NCI-H69 (cell line): ENCODE data around the gene DCTN3.

ENCODE experiments used
- DNase-seq: peaks from one replicate; lab custom pipeline; 2025; lab: John Stamatoyannopoulos, UW

The DCTN3 gene

GRCh38 chr9:34590381-34591247 is 29.7 kb downstream of the DCTN3 start:
- DNase-seq, result no peak

GRCh38 chr9:34589636-34590380 is 30.5 kb downstream of the DCTN3 start, which contains the start of gene CNTFR:
TSS of gene CNTFR (minus strand) at chr9:34589724. CDS start at chr9:34568981, 20,743 bp downstream.
- peak; percentile 89 for DNase-seq

- peak; percentile 71 for DNase-seq
Measured at GRCh38 chr9:34588671-34589635, 31.3 kb downstream of the DCTN3 start.

- no peak for DNase-seq
Measured at GRCh38 chr9:34587271-34587670, 33.0 kb downstream of the DCTN3 start.

GRCh38 chr9:34585946-34586669 is 34.2 kb downstream of the DCTN3 start:
- DNase-seq, result no peak

GRCh38 chr9:34584970-34585369 is 35.3 kb downstream of the DCTN3 start:
- no peak for DNase-seq

- peak; percentile 39 for DNase-seq
Measured at GRCh38 chr9:34582787-34583186, 37.5 kb downstream of the DCTN3 start.

GRCh38 chr9:34581318-34581717 is 39.0 kb downstream of the DCTN3 start:
- no peak for DNase-seq

GRCh38 chr9:34580358-34580757 is 39.9 kb downstream of the DCTN3 start:
- no peak for DNase-seq

- no peak for DNase-seq
Measured at GRCh38 chr9:34579808-34580163, 40.5 kb downstream of the DCTN3 start.

- DNase-seq, result peak; percentile 53
Measured at GRCh38 chr9:34579104-34579807, 41.0 kb downstream of the DCTN3 start.

GRCh38 chr9:34578241-34579103 is 41.8 kb downstream of the DCTN3 start:
- DNase-seq, result peak; percentile 75

GRCh38 chr9:34577400-34578240 is 42.7 kb downstream of the DCTN3 start:
- DNase-seq, result peak; percentile 79

GRCh38 chr9:34576597-34577399 is 43.5 kb downstream of the DCTN3 start:
- DNase-seq, result peak; percentile 57

GRCh38 chr9:34575862-34576596 is 44.3 kb downstream of the DCTN3 start:
- peak; percentile 68 for DNase-seq

- no peak for DNase-seq
Measured at GRCh38 chr9:34575241-34575640, 45.1 kb downstream of the DCTN3 start.

GRCh38 chr9:34574571-34574970 is 45.7 kb downstream of the DCTN3 start:
- DNase-seq, result no peak
